ENCODE data around the gene LRRK1.

DNA sequence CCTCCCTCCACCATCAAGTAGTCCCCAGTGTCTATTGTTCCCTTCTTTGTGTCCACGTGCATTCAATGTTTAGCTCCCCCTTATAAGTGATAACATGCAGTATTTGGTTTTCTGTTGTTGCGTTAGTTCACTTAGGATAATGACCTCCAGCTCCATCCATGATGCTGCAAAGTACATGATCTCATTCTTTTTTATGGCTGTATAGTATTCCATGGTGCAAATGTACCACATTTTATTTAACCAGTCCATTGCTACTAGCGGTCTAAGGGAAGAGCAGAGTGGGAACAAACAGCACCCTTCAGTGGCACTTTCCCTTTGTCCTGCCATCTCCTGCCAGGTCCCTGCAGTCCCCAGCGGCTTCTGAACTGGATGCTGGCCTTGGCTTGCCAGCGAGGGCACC lies 69.1 kb downstream of the LRRK1 start:
- TF ChIP-seq POLR2AphosphoS5 (IDR thresholded peaks at IDR 0.05; ENCODE audit: low read depth, low read length) = no peak
- TF ChIP-seq POLR2A (IDR thresholded peaks at IDR 0.05; ENCODE audit: low read depth, low read length) = no peak
